ENCODE data around the gene MAPK13.

Gene MAPK13

DNA sequence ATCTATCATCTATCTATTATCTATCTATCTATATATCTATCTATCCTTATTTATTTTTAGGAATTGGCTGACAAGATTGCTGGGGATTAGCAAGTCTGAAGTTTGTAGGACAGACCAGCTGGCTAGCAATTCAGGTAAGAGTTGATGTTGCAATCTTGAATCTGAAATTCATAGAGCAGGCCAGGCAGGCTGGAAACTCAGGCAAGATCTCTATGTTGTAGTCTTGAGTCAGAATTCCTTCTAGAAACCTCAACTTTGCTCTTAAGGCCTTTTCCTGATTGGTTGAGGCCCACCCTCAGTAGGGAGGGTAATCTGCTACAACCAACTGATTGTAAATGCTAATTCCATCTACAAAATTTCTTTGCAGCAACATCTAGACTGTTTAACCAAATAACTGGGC lies 19.2 kb downstream of the MAPK13 start:
- DNase-seq (ENCODE audit: low read depth, low spot score): no peak

GRCh38 chr6:36150283-36150682 lies 20.0 kb downstream of the MAPK13 start:
- DNase-seq (ENCODE audit: low read depth, low spot score): no peak

DNA sequence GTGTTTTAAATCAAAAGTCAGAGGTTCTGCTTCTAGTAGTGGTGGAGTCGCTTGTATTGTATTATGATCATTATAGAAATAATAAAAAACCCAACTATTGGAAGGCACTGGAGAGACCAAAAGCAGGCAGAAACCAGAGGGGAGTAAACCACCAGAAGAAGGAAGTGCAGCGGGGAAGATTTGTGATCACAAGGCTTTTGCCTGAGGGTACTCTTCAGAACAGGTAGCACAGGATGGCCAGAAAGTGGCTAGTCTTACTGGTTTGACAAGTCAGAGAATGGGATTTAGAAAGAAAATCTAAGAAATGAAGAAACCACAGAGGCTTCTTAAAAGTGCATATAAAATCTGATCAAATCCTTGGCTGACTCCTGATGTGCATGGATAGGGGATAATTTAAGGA lies 24.0 kb downstream of the MAPK13 start:
- peak; percentile 77 for DNase-seq (ENCODE audit: low read depth, low spot score)

GRCh38 chr6:36155662-36156061 lies 25.3 kb downstream of the MAPK13 start:
- DNase-seq (ENCODE audit: low read depth, low spot score): no peak

DNA sequence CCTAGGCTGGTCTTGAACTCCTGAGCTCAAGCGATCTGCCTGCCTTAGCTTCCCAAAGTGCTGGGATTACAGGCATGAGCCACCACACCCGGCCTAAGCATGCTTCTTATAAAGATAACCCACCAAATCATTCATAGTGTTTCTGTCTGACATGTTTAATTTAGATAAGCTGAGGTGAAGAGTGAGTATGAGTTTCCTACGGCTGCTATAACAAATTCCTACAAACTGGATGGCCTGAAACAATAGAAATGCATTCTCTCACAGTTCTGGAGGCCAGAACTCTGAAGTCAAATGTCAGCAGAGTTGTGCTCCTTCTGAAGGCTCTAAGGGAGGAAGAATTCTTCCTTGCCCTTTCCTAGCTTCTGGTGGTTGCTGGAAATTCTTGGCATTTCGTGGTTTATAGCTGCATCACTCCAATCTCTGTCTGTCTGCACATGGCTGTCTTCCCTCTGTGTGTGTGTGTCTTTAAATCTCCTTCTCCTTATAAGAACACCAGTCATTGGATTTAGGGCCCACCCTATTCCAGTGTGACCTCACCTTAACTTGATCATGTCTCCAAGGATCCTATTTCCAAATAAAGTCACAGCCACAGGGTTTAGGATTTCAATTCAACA lies 29.9 kb downstream of the MAPK13 start:
- no peak for DNase-seq (ENCODE audit: low read depth, low spot score)

DNA sequence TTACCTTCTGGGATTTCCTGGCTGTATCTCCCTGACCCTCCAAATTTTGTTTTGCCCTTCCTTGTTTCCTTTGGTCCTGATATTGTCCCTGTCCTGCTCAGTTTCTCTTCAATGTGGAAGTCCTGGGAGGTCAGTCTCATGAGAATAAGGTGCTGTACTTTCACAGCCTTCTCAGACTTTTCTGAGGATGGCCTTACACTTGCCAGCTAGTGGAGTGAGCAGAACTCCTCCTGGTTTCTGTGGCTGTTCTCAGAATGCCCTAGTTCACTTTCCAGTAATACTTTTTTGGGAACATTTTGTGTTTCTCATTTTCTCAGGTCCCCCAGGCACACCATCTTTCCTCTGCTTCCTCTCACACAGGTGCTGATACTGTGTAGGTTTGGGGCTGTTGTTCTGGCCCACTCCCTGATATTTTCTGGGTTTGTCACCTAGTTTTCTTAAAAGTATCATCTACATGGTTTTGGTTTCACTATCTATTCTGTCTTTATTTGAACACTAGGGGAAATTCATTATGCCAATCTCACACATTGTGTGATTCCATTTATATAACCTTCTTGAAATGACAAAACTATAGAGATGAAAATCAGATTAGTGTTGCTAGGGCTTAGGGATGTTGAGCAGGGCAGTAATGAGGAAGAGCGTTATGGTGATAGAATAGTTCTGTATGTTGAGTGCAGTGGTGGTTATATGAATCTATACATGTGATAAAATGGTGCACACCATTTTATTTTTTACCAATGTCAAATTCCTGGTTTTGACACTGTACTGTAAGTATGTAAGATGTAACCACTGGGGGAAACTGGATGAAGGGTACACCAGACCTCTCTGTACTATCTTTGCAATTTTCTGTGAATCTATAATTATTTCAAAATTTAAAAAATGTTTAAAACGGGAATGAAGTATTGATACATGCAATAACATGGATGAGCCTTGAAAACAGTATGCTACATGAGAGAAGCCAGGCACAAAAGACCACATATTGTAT lies 39.0 kb downstream of the MAPK13 start:
- DNase-seq (ENCODE audit: low read depth, low spot score): no peak

GRCh38 chr6:36170704-36171103 lies 40.4 kb downstream of the MAPK13 start:
- no peak for DNase-seq (ENCODE audit: low read depth, low spot score)

DNA sequence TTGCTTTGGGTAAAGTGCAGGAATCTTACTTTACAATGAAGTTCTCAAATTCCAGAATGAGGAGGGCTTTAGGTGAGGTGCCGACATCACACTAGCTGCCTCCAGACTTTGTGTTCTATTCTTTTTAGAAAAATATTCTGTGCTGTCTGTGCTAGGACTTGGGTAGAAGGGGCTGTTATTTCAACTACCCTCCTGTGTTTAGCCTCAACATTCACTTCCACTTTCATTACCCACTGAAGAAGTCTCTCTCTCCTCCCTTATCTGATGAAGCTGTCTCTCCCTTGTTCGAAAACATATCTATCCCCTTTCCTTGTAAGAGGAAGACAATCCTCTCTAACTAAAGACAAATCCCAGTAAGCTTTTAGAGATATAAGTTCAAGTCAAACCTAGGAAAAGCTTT lies 41.3 kb downstream of the MAPK13 start:
- DNase-seq (ENCODE audit: low read depth, low spot score): no peak

- no peak for DNase-seq (ENCODE audit: low read depth, low spot score)
Observed at GRCh38 chr6:36177166-36177565, 46.9 kb downstream of the MAPK13 start.

DNA sequence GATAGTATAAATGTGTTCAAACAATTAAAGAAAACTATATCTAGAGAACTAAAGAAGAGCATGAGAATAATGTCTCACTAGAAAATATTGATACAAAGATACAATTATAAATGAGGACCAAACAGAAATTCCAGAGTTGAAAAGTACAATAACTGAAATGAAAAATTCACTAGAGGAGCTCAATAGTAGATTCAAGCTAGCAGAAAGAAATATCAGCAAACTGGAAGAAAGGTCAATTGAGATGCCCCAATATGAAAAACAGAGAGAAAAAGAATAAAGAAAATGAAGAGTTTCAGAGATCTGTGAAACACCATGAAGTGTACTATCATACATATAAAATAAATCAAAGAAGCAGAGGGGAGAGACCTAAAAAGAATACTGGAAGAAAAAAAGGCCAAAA lies 48.2 kb downstream of the MAPK13 start:
- DNase-seq (ENCODE audit: low read depth, low spot score): no peak

DNA sequence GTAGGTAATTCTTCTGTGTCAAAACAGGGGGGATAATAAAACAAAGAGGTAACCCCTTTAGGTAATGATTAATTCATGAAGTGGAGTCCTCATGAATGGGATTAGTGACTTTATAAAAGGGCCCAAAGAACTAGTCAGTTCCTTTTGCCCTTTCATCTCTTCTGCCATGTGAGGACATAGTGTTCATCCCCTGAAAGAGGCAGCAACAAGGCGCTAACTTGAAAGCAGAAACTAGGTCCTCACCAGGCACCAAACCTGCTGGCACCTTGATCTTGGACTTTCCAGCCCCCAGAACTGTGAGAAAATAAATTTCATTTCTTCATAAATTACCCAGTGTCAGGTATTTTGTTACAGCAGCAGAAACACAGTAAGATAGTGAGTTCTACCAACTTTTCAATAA lies 49.8 kb downstream of the MAPK13 start:
- DNase-seq (ENCODE audit: low read depth, low spot score): no peak

GRCh38 chr6:36184311-36184710 lies 54.0 kb downstream of the MAPK13 start:
- no peak for DNase-seq (ENCODE audit: low read depth, low spot score)

DNA sequence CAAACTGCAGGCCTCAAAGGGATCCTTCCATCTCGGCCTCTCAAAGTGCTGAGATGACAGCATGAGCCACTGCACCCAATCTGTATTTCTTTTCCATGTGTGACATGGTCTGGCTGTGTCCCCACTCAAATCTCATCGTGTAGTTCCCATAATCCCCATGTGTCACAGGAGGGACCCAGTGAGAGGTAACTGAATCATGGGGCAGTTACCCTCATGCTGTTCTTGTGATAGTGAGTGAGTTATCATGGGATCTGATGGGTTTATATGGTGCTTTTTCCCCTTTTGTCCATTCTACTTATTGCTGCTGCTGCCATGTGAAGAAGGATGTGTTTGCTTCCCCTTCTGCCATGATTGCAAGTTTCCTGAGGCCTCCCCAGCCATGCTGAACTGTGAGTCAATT lies 55.9 kb downstream of the MAPK13 start:
- no peak for DNase-seq (ENCODE audit: low read depth, low spot score)

DNA sequence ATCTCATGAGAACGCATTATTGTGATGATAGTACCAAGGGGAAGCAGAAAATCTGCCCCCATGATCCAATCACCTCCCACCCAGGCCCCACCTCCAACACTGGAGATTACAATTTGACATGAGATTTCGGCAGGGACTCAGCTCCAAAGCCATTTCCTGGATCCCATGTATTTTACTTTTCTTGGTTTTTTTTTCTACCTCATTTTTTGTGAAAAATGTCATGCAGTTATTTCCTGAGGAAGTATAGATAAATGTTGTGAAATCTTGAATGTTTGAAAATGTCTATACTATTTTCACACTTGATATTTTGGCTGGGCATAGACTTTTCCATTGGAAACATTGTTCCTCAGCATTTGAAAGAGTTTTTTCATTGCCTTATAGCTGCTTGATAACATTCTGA lies 57.1 kb downstream of the MAPK13 start:
- no peak for DNase-seq (ENCODE audit: low read depth, low spot score)

Data from ELF-1 (cell line).